HCT116 (cell line): ENCODE data around the gene DND1.

ENCODE experiments used
- CBX3 ChIP-seq: IDR thresholded peaks from 2 replicates; pipeline ENCODE4 v1.6.1; 2012; ENCODE audit warnings: low read depth
- CTCF ChIP-seq, 3 experiments: fragments of 200-600 bp in 1 of 3; sonication (generic) in 1 of 3; IDR thresholded peaks in 2 of 3; conservative IDR thresholded peaks in 1 of 3; 2 replicates each; pipeline ENCODE4 v1.5.1; 2012 to 2017; ENCODE audit warnings: low read depth in 2 of 3, low read length in 2 of 3, antibody characterized with exemption in 1 of 3, borderline replicate concordance in 1 of 3, control low read depth in 1 of 3, mild to moderate bottlenecking in 1 of 3, mixed read lengths in 1 of 3, mixed run types in 1 of 3, moderate library complexity in 1 of 3; ENCODE audit not compliant: insufficient read depth in 1 of 3
- EZH2 ChIP-seq: fragments of 200-600 bp; sonication (generic); IDR thresholded peaks from 2 replicates; pipeline ENCODE4 v1.6.1; 2017; ENCODE audit warnings: antibody characterized with exemption, mixed run types
- JUND ChIP-seq: IDR thresholded peaks from 2 replicates; pipeline ENCODE4 v1.6.1; 2012
- POLR2A ChIP-seq: IDR thresholded peaks from 2 replicates; pipeline ENCODE4 v1.7.0; 2011; ENCODE audit warnings: borderline replicate concordance; ENCODE audit not compliant: insufficient read depth, insufficient read length; ENCODE audit errors: extremely low read depth
- POLR2AphosphoS5 ChIP-seq: IDR thresholded peaks from 2 replicates; pipeline ENCODE4 v1.6.1; 2011; ENCODE audit warnings: mild to moderate bottlenecking, low read depth, low read length, moderate library complexity
- REST ChIP-seq: IDR thresholded peaks from 2 replicates; pipeline ENCODE4 v1.6.1; 2012; ENCODE audit warnings: low read depth
- SIN3A ChIP-seq: IDR thresholded peaks from 2 replicates; pipeline ENCODE4 v1.6.1; 2012; ENCODE audit warnings: low read depth
- TCF7L2 ChIP-seq: IDR thresholded peaks from 2 replicates; pipeline ENCODE4 v1.7.0; 2011; ENCODE audit warnings: borderline replicate concordance, inconsistent platforms; ENCODE audit not compliant: insufficient read depth, insufficient read length; ENCODE audit errors: extremely low read depth
- YY1 ChIP-seq: IDR thresholded peaks from 2 replicates; pipeline ENCODE4 v1.6.1; 2011; ENCODE audit warnings: low read length, low read depth, moderate library complexity, mild to moderate bottlenecking; ENCODE audit not compliant: insufficient replicate concordance; ENCODE audit errors: extremely low read depth
- ZBTB33 ChIP-seq: IDR thresholded peaks from 2 replicates; pipeline ENCODE4 v1.6.1; 2011; ENCODE audit warnings: mild to moderate bottlenecking, low read length, moderate library complexity; ENCODE audit not compliant: insufficient replicate concordance; ENCODE audit errors: extremely low read depth

- TF ChIP-seq EZH2 (no peak), ZBTB33 (no peak), SIN3A (no peak), CTCF (IDR thresholded peaks at IDR 0.05 in 2 of 3, conservative IDR thresholded peaks at IDR 0.05 in 1 of 3; ENCODE audit: borderline replicate concordance in 1 of 3, insufficient read depth in 1 of 3, low read depth in 2 of 3, low read length in 2 of 3) (no peak), REST (no peak), JUND (no peak), CBX3 (no peak), POLR2AphosphoS5 (no peak), TCF7L2 (no peak), POLR2A (no peak), YY1 (no peak)
Measured at GRCh38 chr5:140674211-140674610, 835 bp upstream of the DND1 start.
